GM19238 (cell line): Measurements from ENCODE around the gene ELMOD1.

Source experiments
- DNase-seq: peaks from one replicate; pipeline ENCODE4 v3.0.0; 2011; ENCODE audit warnings: low spot score; ENCODE audit not compliant: insufficient read length

The ELMOD1 gene

GRCh38 chr11:107683807-107684206 lies 92.9 kb downstream of the ELMOD1 start:
- no peak for DNase-seq

DNA sequence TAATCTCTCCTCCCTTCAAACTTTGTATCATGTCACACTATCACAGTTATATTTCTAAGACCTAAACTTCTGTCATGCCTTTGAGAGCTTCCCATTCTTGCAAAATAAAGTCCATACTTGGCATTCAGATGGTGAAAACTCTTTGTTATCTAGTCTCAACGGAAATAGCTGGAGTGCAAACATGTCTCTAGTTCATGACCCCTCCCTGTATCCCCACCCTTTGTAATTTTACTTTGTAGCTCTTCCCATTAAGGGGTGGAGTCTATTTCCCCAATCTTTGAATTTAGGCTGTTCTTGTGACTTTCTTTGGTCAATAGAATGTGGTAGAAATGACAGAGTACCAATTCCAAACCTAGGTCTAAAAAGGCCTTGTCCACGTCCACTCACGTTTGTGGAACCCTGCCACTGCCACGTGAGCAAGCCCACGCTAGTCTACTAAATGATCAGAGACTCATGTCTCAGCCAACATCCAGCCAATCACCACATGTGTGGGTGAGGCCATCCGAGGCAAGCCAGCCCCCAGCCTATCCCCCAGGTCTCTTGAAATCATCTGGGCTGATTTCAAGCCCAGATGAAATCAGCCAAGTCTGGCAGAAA lies 97.5 kb downstream of the ELMOD1 start:
- DNase-seq = no peak

- DNase-seq = no peak
These were observed 98.6 kb downstream of the ELMOD1 start for GRCh38 chr11:107689317-107690202.

GRCh38 chr11:107691000-107691750 lies 100.2 kb downstream of the ELMOD1 start:
- DNase-seq = no peak

DNA sequence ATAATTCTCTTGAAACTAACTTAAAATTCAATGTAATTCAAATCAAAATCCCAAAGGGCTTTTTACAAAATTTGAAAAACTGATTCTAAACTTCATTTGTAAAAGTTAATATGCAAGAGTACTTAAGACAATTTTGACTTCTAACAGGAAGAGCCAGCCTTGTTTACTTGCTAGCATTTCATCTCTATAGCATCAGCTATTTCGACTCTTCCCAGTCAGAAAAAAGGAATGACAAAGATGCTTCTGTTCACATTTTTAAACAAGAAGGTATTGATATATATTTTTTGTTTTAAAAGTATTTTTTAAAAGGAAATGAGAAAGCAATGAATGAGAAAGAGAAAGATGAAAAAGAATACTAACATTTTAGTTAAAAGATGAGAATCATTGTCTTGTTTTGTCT lies 104.5 kb downstream of the ELMOD1 start:
- no peak for DNase-seq

- no peak for DNase-seq
These were observed 105.2 kb downstream of the ELMOD1 start for GRCh38 chr11:107696140-107696539.

- DNase-seq = no peak
These were observed 106.3 kb downstream of the ELMOD1 start for GRCh38 chr11:107697291-107697690.

DNA sequence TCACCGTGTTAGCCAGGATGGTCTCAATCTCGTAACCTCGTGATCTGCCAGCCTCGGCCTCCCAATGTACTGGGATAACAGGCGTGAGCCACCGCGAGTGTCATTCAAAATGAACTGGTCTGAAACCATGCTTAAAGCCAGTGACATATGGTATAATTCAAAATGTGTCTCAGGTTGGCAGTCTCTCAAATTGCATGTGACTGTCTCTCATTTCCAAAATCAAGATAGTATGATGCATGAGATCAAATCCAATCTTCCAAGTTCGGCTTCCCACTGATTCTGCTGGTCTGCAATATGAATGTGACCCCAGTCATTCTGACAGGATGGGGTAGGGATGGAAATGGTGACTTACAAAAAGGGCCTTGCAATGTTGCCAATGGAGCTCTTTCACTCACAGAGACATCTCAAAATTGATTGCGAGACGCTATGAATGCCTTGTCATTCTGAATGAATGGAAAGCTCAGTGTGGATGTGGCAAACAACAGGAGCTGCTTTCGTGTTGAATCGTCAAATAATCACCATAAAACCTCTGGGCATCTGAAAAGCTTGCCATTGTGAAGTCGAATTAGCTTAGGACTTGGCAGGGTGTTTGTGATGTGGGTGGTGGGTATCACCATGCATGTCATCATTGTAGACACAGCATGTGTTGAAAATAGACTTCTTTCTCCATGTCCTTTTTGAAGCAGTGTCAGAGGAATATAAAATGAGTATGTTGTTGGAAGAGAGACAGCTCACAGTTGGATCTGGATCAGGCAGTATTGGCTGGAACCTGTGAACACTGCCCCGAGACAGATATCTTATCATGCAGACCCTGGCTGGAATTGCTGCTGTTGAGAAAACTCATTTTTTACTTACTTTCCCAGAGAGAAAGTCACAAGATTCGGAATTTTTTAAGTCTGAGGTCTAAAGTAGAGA lies 108.7 kb downstream of the ELMOD1 start:
- no peak for DNase-seq

- no peak for DNase-seq
These were observed 111.2 kb downstream of the ELMOD1 start for GRCh38 chr11:107702109-107702660.

DNA sequence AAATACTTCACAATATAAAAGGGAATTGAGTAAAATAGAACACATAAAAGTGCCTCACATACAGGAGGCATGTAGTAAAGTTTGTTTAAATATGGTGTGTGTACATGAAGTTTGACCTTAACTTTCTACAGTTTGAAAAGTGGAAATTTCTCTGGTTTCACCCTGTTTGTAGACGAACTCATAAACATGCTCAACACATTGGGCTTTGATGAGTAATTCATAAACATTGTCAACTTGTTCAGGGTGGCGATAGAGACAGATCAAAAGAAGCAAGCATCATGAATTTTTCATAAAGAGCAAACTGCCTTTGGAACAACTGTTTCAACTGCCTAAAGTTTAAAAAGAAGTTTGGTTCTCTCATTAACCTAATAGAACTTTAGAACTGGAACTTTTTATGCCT lies 111.8 kb downstream of the ELMOD1 start:
- no peak for DNase-seq

- DNase-seq = no peak
These were observed 113.5 kb downstream of the ELMOD1 start for GRCh38 chr11:107704451-107704850.

GRCh38 chr11:107705027-107705426 lies 114.1 kb downstream of the ELMOD1 start:
- no peak for DNase-seq

DNA sequence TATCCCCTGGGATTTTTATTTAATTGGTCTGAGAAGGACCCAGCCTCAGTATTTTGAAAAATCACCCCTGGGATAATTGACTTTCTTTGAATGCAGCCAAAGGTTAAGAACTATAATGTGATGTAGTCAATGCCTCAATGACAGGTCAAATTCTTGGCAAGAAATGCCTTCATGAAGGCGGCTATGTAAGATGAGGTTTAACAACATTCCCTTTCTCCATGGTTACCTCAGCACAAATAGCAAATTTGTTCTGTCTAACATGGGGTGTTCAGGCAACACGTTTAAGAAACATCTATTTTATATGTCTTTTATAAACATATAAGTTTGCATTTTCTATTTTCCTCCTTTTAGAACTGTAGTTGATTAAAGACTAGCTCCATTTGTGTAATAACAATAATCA lies 115.6 kb downstream of the ELMOD1 start:
- DNase-seq = no peak

GRCh38 chr11:107707215-107707671 lies 116.3 kb downstream of the ELMOD1 start:
- DNase-seq = no peak

GRCh38 chr11:107707807-107708206 lies 116.9 kb downstream of the ELMOD1 start:
- DNase-seq = no peak

- no peak for DNase-seq
These were observed 117.8 kb downstream of the ELMOD1 start for GRCh38 chr11:107708792-107709191.

DNA sequence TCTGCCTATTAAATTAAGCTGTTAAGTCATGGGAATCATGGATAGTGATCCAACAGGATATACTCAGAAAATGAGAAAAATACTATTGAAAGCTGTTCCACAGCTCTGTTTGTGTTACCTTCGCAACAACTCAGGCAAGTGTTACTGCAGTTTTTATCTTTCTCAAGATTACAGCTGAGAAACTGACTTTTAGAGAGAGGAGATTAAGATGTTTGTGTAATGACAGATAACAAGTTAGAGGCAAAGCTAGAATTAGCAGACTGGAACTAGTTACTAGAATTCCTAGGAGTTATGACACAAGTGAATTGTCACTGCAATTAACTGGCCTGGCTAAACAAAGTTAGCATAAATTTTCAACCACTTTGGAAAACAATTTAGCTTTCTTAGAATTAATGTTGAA lies 119.4 kb downstream of the ELMOD1 start:
- no peak for DNase-seq

GRCh38 chr11:107711861-107712755 lies 121.2 kb downstream of the ELMOD1 start, which contains the start of gene SLN:
Gene SLN, minus strand, starts transcription at chr11:107712056.
- no peak for DNase-seq

GRCh38 chr11:107713009-107713408 lies 122.1 kb downstream of the ELMOD1 start:
- DNase-seq = no peak
